ENCODE data around the gene TST. TPM values are rescaled to one million over a fixed set of nuclear protein-coding genes. Genes with fewer than 3 reads are reported as not detected.

The TST gene
- total RNA-seq, 4 donors from 2014 or later = 47.9 to 114 (median 62.5) TPM

- 75 to 87% methylated on average over 2 of the region's 2 CpGs for WGBS, 2 donors
- intact Hi-C loops (cut with DNase I; ENCODE audit: low total_unique reads) = no loop called here
- TF ChIP-seq POLR2A (IDR thresholded peaks at IDR 0.05) = no peak
- TF ChIP-seq, protein P1, sequence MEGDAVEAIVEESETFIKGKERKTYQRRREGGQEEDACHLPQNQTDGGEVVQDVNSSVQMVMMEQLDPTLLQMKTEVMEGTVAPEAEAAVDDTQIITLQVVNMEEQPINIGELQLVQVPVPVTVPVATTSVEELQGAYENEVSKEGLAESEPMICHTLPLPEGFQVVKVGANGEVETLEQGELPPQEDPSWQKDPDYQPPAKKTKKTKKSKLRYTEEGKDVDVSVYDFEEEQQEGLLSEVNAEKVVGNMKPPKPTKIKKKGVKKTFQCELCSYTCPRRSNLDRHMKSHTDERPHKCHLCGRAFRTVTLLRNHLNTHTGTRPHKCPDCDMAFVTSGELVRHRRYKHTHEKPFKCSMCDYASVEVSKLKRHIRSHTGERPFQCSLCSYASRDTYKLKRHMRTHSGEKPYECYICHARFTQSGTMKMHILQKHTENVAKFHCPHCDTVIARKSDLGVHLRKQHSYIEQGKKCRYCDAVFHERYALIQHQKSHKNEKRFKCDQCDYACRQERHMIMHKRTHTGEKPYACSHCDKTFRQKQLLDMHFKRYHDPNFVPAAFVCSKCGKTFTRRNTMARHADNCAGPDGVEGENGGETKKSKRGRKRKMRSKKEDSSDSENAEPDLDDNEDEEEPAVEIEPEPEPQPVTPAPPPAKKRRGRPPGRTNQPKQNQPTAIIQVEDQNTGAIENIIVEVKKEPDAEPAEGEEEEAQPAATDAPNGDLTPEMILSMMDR (IDR thresholded peaks at IDR 0.05) = no peak
Measured at GRCh38 chr22:36965696-36966095, 53.6 kb downstream of the TST start.

DNA sequence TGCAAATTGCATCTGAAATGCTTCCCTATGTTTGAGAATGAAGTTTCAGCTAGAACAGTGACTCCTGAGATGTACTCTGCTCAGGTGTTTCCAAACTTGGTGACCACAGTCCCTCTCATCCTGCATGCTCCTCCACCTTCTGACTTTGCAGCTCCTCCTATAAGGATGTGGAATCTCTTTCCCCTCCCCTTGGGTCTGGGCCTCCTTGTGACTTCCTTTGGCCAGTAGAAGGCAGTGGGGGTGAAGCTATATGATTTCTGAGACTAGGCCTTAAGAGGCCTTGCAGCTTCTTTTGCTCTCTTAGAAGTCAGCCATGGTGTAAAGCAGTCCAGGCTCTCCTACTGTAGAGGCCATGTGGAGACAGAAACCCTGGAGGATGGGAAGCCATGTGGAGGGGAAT lies 55.1 kb downstream of the TST start:
- DNase-seq (ENCODE audit: low spot score in 2 of 2) = no peak
- intact Hi-C loops (cut with DNase I; ENCODE audit: low total_unique reads) = no loop called here
- no peak overlapping the region for H3K4me3 ChIP-seq (ENCODE audit: low read depth, poor library complexity, severe bottlenecking)
- TF ChIP-seq, protein P1 (IDR thresholded peaks at IDR 0.05) = no peak
- no peak for TF ChIP-seq POLR2A (IDR thresholded peaks at IDR 0.05)

More at GRCh38 chr22:36965696-36966095, 53.6 kb downstream of the TST start:
- no peak for DNase-seq (ENCODE audit: low spot score in 2 of 2)
- no peak overlapping the region for H3K4me3 ChIP-seq (ENCODE audit: low read depth, poor library complexity, severe bottlenecking)

- WGBS, 2 donors = 61 to 75% methylated on average over 2 of the region's 2 CpGs
- intact Hi-C loops (cut with DNase I; ENCODE audit: low total_unique reads) = no loop called here
Measured at GRCh38 chr22:36963302-36963701, 55.9 kb downstream of the TST start.

DNA sequence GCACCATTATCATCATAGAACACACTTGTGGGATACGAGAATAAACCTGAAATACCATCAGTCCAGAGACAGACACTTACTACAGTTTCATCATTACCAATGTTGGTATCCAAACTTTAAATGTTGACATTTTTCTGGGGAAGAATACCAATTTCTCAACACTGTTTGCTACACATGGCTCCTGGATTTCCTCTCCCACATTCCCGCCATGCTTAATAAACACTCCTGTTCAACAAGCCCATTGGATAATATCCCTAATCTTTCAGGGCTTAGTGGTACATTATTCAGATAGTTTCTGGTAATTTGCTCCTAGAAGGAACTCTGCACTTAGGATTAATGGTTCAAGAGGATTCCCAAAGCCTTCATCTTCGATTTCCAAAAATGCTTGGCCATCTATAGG lies 57.6 kb downstream of the TST start:
- WGBS, 2 donors = 55 to 60% methylated on average over 3 of the region's 3 CpGs
- DNase-seq (ENCODE audit: low spot score in 2 of 2) = no peak
- H3K4me3 ChIP-seq (ENCODE audit: low read depth, poor library complexity, severe bottlenecking) = no peak overlapping the region
- TF ChIP-seq, protein P1 (IDR thresholded peaks at IDR 0.05) = no peak
- no peak for TF ChIP-seq POLR2A (IDR thresholded peaks at IDR 0.05)
- intact Hi-C loops (cut with DNase I; ENCODE audit: low total_unique reads) = no loop called here

More at GRCh38 chr22:36963302-36963701, 55.9 kb downstream of the TST start:
- no peak for TF ChIP-seq POLR2A (IDR thresholded peaks at IDR 0.05)
- TF ChIP-seq, protein P1 (IDR thresholded peaks at IDR 0.05) = no peak
- no peak for DNase-seq (ENCODE audit: low spot score in 2 of 2)
- no peak overlapping the region for H3K4me3 ChIP-seq (ENCODE audit: low read depth, poor library complexity, severe bottlenecking)

Other genes starting within 250 kb of the TST start
- 1 to 10 TPM; 4.3 to 9.3 (median 8.7) TPM for gene IFT27, start 243.3 kb downstream of the TST start, total RNA-seq
- gene PVALB, start 202.4 kb downstream of the TST start, total RNA-seq = not detected
- 1 to 10 TPM; 2.6 to 6.4 (median 5.4) TPM for gene NCF4, start 158.4 kb downstream of the TST start, total RNA-seq
- 10 to 100 TPM in 1 of 4 donors, 1 to 10 TPM in 3; 3.2 to 10.7 (median 5.5) TPM for gene CSF2RB, start 105.8 kb downstream of the TST start, total RNA-seq
- 100 to 1,000 TPM; 225 to 336 (median 276) TPM for gene MPST, start 295 bp upstream of the TST start, total RNA-seq
- 10 to 100 TPM; 32.4 to 58.0 (median 48.1) TPM for gene KCTD17, start 32.3 kb upstream of the TST start, total RNA-seq
- 1 to 10 TPM in 3 of 4 donors, under 1 TPM in 1; 0.65 to 7.5 (median 2.8) TPM for gene TMPRSS6, start 90.3 kb upstream of the TST start, total RNA-seq
- 10 to 100 TPM in 1 of 4 donors, 1 to 10 TPM in 3; 6.1 to 15.9 (median 8.8) TPM for gene IL2RB, start 130.5 kb upstream of the TST start, total RNA-seq
- gene C1QTNF6, start 168.8 kb upstream of the TST start, total RNA-seq = 1 to 10 TPM in 3 of 4 donors, under 1 TPM in 1; 0.81 to 8.9 (median 2.1) TPM
- not detected for gene SSTR3, start 193.0 kb upstream of the TST start, total RNA-seq
- gene RAC2, start 224.8 kb upstream of the TST start, total RNA-seq = 1 to 10 TPM; 2.6 to 8.6 (median 6.7) TPM